ENCODE measurements around the gene SLC22A23. TPM values are rescaled to one million over a fixed set of nuclear protein-coding genes. Genes with fewer than 3 reads are reported as not detected.

Gene SLC22A23
- total and polyA plus RNA-seq, 12 donors: 2.3 to 18.5 (median 5.3) TPM

DNA sequence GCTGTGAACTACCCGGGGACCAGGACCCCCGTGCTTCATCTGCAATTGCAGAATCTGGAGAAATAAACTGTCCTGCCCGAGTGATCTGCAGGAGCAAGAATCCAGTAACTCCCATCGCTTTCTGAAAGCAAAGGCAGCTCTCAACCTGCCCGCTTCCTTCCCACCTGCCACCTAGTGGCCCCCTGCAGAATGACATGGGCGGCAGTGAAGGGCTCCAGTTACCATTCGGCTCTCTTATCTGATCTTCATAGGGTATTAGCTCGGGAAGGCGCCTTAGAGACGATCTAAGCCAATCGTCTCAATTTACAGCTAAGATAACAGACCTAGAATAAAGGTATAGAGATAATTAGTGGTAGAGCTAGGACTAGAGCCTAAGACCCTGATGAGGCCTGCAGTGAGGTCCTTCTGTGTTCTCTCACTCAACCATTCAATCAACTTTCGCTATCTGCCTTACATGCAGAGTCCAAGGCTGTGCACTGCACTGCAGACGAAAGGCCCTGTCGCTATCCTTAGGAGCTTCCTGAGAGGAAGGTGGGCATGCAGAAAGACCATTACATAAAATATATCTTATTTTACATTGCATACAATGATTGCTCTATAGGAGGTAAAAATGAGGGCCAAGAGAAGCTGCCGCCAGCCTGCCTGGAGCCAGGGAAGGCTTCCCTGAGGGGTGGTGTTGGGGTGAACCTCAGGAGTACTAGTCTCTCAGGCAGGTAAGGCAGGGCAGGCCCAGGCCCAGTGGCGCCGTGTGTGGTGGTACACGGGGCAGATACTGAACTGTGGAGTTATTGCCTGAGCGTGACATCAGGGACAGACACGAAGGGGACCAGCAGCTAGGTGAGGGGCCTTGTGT is 205.2 kb downstream of the SLC22A23 start:
- Histone ChIP-seq H3K4me1 (replicated peaks in 1 of 2) (peaks cover 0 to 19% of the 10 kb centered on the region in 2 donors), H3K4me3 (no peak overlapping the region), H3K36me3 (replicated peaks in 1 of 2) (no peaks in the 10 kb centered on the region), H3K27ac (no peak overlapping the region), H3K27me3 (no peaks in the 10 kb centered on the region), H3K9me3 (replicated peaks in 1 of 3) (no peaks in the 10 kb centered on the region)
- TF ChIP-seq, protein P1, sequence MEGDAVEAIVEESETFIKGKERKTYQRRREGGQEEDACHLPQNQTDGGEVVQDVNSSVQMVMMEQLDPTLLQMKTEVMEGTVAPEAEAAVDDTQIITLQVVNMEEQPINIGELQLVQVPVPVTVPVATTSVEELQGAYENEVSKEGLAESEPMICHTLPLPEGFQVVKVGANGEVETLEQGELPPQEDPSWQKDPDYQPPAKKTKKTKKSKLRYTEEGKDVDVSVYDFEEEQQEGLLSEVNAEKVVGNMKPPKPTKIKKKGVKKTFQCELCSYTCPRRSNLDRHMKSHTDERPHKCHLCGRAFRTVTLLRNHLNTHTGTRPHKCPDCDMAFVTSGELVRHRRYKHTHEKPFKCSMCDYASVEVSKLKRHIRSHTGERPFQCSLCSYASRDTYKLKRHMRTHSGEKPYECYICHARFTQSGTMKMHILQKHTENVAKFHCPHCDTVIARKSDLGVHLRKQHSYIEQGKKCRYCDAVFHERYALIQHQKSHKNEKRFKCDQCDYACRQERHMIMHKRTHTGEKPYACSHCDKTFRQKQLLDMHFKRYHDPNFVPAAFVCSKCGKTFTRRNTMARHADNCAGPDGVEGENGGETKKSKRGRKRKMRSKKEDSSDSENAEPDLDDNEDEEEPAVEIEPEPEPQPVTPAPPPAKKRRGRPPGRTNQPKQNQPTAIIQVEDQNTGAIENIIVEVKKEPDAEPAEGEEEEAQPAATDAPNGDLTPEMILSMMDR (IDR thresholded peaks at IDR 0.05): peak; percentile 93 to 97 (median 95)
- TF ChIP-seq POLR2A (IDR thresholded peaks at IDR 0.05): no peak
- peak; percentile 79 to 92 (median 83) for DNase-seq
- intact Hi-C loops (cut with DNase I): loop anchor here (5.0 kb wide), 1 partner anchor 124 kb away; no protein-coding TSS in a partner anchor
- WGBS, 4 donors: 31 to 36% (median 33%) methylated on average over 19 to 20 of the region's 20 CpGs

DNA sequence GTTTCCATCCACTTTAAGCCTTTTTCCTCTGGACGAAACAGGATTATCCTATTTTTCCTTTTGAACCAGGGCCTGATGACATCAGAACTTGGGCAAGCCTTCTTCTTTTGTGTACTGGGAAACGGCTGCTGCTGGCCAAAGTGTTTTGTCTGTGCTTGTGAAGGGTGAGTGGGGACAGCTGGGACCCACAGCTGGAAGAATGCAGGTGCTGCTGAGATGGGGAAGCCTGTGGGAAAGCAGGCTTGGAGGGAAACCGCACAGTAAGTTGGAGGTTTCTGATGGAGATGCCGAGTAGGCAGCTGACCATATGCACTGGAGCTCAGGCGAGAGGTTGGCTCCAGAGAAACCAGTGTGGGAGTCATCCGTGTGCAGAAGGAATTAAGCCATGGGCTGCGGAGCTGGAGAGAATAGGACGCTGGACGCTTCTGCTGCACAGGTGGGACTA is 206.6 kb downstream of the SLC22A23 start:
- intact Hi-C loops (cut with DNase I): loop anchor here (5.0 kb wide), 1 partner anchor 123 kb away; no protein-coding TSS in a partner anchor
- no peak for TF ChIP-seq POLR2A (IDR thresholded peaks at IDR 0.05)
- TF ChIP-seq, protein P1 (IDR thresholded peaks at IDR 0.05): no peak
- Histone ChIP-seq H3K27me3 (no peaks in the 10 kb centered on the region), H3K4me1 (replicated peaks in 1 of 2) (peaks cover 0 to 19% of the 10 kb centered on the region in 2 donors), H3K27ac (no peak overlapping the region), H3K36me3 (replicated peaks in 1 of 2) (no peaks in the 10 kb centered on the region), H3K9me3 (replicated peaks in 1 of 3) (no peaks in the 10 kb centered on the region), H3K4me3 (no peak overlapping the region)
- no peak for DNase-seq
- WGBS, 4 donors: 85 to 88% (median 86%) methylated on average over 9 of the region's 9 CpGs

DNA sequence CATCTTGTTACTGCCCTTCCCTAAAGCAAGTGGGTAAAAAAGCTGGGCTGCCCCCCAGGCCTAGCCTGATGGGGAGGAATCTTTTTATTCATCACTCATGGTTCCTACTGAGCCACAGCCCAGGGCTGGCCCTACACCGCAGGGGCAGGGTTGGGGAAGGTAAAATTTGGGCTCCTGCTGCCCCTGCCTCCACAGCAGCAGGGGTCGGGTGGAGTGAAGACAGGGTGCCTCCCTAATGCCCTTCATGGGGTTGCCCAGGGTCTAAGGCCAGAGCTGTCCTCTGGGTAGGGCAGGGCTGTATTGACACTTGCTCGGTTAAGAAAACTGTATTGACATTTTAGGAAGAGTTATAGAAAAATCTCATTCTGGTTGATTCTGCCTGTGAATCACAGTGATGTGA is 207.0 kb downstream of the SLC22A23 start:
- DNase-seq: no peak
- H3K36me3 ChIP-seq (replicated peaks in 1 of 2): no peaks in the 10 kb centered on the region
- H3K9me3 ChIP-seq (replicated peaks in 1 of 3): no peaks in the 10 kb centered on the region
- TF ChIP-seq POLR2A (IDR thresholded peaks at IDR 0.05): no peak
- TF ChIP-seq, protein P1 (IDR thresholded peaks at IDR 0.05): no peak
- 72 to 100% (median 91%) methylated on average over 1 to 3 of the region's 3 CpGs for WGBS, 4 donors
- H3K27ac ChIP-seq: no peak overlapping the region
- peaks cover 0 to 19% of the 10 kb centered on the region in 2 donors for H3K4me1 ChIP-seq (replicated peaks in 1 of 2)
- no peak overlapping the region for H3K4me3 ChIP-seq
- no peaks in the 10 kb centered on the region for H3K27me3 ChIP-seq
- intact Hi-C loops (cut with DNase I): loop anchor here (5.0 to 10.0 kb wide), 2 partner anchors 85 to 123 kb away; no protein-coding TSS in a partner anchor

Measured in adrenal gland (tissue), 12 donors.